MCF 10A (cell line): Measurements from ENCODE around the gene MMS19. TPM values are rescaled to one million over a fixed set of nuclear protein-coding genes. Genes with fewer than 3 reads are reported as not detected.

Source experiments
- BruUV-seq: library from RNA; stranded (reverse); fragments of 400-500 nt; replicated peaks from 2 replicates; lab custom pipeline; 2021; lab: Mats Ljungman, UMichigan
- CTCF ChIA-PET: fragments of 300-600 bp; sonication (Branson Sonifier 250); formaldehyde crosslinking; extraction: SDS; loops from one replicate; lab custom pipeline; 2021; ENCODE audit warnings: antibody characterized with exemption, inconsistent platforms; lab: Yijun Ruan, JAX
- POLR2A ChIA-PET: fragments of 300-600, 350-650 bp; sonication (Branson Sonifier 250); formaldehyde crosslinking; extraction: SDS; loops from one replicate; lab custom pipeline; 2020; ENCODE audit warnings: antibody characterized with exemption, inconsistent platforms; lab: Yijun Ruan, JAX
- DNase-seq: peaks from one replicate; pipeline ENCODE4 v3.0.0-alpha.2; 2018; ENCODE audit not compliant: unreplicated experiment
- H3K27ac Mint-ChIP-seq: one replicate; pipeline ENCODE4 v1.8.0; 2022; ENCODE audit warnings: mild to moderate bottlenecking, low read depth, mixed read lengths; ENCODE audit not compliant: unreplicated experiment
- H3K27me3 Mint-ChIP-seq: one replicate; pipeline ENCODE4 v1.8.0; 2022; ENCODE audit warnings: mixed read lengths; ENCODE audit not compliant: insufficient read depth, unreplicated experiment
- H3K36me3 Mint-ChIP-seq: one replicate; pipeline ENCODE4 v1.8.0; 2022; ENCODE audit warnings: mild to moderate bottlenecking, moderate library complexity, mixed read lengths; ENCODE audit not compliant: insufficient read depth, unreplicated experiment
- H3K4me1 Mint-ChIP-seq: one replicate; pipeline ENCODE4 v1.8.0; 2022; ENCODE audit warnings: mixed read lengths; ENCODE audit not compliant: insufficient read depth, unreplicated experiment
- H3K4me3 Mint-ChIP-seq: one replicate; pipeline ENCODE4 v1.8.0; 2022; ENCODE audit warnings: mild to moderate bottlenecking, moderate library complexity, mixed read lengths; ENCODE audit not compliant: unreplicated experiment
- H3K9me3 Mint-ChIP-seq: one replicate; pipeline ENCODE4 v1.8.0; 2022; ENCODE audit warnings: mixed read lengths; ENCODE audit not compliant: unreplicated experiment
- intact Hi-C: fragments of 100-400 bp; cut with micrococcal nuclease; formaldehyde crosslinking; loops from 2 replicates; pipeline ENCODE4 v1.14.1; 2022
- total RNA-seq: library from RNA; stranded (reverse); gene quantifications from 2 replicates; pipeline ENCODE4 v1.2.3, GENCODE V29; 2022
- TF ChIP-seq, protein P1 (sequence below): fragments of 200-600 bp; IDR thresholded peaks from one replicate; pipeline ENCODE4 v1.8.0; 2022; ENCODE audit warnings: antibody characterized with exemption, mild to moderate bottlenecking; ENCODE audit not compliant: unreplicated experiment

Gene MMS19
- total RNA-seq, 1 experiment from 2014 or later: 67.0 TPM

DNA sequence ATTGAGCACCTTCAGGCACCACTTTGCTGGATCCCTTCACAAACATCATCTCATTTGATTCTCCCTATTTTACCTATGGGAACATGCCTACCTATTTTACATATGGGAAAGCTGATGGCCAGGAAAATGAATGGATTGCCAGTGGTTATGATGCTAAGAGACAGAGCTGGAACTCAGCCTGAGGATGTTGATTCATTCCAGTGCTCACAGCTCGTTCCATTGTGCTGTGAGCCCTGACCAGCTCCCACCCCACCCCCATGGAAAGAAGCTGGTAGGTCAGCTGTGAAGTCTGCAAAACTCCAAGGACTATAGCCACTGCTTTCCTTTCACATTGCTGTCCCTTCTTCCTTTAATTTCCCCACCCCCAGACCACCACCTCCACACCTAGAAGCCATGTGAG, 10.1 kb upstream of the MMS19 start:
- ChIA-PET POLR2A (no interaction called here), CTCF (interaction anchor here (0.6 kb wide), 2 partner anchors 46 to 105 kb away, joined by 3 to 4 read pairs; no protein-coding TSS in a partner anchor)
- peaks cover 5% of the 10 kb centered on the region for H3K36me3 Mint-ChIP-seq
- no peaks in the 10 kb centered on the region for H3K27me3 Mint-ChIP-seq
- intact Hi-C loops: no loop called here
- no TSS peak for BruUV-seq
- DNase-seq: no peak
- H3K4me1 Mint-ChIP-seq: no peaks in the 10 kb centered on the region
- no peak overlapping the region for H3K27ac Mint-ChIP-seq
- TF ChIP-seq, protein P1, sequence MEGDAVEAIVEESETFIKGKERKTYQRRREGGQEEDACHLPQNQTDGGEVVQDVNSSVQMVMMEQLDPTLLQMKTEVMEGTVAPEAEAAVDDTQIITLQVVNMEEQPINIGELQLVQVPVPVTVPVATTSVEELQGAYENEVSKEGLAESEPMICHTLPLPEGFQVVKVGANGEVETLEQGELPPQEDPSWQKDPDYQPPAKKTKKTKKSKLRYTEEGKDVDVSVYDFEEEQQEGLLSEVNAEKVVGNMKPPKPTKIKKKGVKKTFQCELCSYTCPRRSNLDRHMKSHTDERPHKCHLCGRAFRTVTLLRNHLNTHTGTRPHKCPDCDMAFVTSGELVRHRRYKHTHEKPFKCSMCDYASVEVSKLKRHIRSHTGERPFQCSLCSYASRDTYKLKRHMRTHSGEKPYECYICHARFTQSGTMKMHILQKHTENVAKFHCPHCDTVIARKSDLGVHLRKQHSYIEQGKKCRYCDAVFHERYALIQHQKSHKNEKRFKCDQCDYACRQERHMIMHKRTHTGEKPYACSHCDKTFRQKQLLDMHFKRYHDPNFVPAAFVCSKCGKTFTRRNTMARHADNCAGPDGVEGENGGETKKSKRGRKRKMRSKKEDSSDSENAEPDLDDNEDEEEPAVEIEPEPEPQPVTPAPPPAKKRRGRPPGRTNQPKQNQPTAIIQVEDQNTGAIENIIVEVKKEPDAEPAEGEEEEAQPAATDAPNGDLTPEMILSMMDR: no peak
- no peak overlapping the region for H3K4me3 Mint-ChIP-seq
- H3K9me3 Mint-ChIP-seq: no peaks in the 10 kb centered on the region

DNA sequence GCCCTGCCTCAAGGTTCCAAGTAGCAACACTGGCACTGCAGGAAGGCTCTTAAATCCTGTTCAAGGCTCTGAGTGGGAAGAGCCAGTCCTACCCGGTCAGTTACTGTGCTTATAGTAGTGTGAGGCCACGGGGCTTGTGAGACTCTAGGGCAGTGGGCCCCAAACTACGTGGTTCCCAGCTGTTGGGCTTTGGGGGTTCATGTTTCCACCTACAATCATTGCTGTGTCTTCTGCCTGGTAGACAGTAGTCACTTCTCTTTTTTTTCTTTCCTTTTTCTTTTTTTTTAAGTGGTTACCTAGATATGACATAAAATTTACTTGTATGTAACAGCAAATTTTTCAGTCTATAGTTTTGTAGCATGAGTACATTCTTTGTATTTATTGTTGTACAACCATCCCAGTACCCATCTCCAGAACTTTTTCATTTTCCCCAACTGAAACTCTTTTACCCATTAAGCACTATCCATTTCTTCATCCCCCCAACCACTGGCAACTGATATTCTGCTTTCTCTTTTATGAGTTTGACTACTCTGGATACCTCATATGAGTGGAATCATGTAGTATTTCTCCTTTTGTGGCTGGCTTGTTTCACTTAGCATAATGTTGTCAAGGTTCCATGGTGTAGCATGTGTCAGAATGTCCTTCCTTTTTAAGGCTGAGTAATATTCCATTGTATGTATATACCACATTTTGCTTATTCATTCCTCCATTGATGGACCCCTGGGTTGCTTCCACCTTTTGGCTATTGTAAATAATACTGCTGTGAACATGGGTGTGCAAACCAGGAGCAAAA, 8.2 kb upstream of the MMS19 start:
- H3K36me3 Mint-ChIP-seq: no peaks in the 10 kb centered on the region
- TF ChIP-seq, protein P1: no peak
- DNase-seq: no peak
- POLR2A ChIA-PET: no interaction called here
- H3K27ac Mint-ChIP-seq: no peak overlapping the region
- intact Hi-C loops: no loop called here
- no peak overlapping the region for H3K4me3 Mint-ChIP-seq
- no peaks in the 10 kb centered on the region for H3K4me1 Mint-ChIP-seq
- H3K9me3 Mint-ChIP-seq: no peaks in the 10 kb centered on the region
- BruUV-seq: no TSS peak
- H3K27me3 Mint-ChIP-seq: no peaks in the 10 kb centered on the region
- CTCF ChIA-PET: interaction anchor here (1.0 to 1.4 kb wide), 2 partner anchors 46 to 65 kb away, joined by 3 to 5 read pairs; no protein-coding TSS in a partner anchor

DNA sequence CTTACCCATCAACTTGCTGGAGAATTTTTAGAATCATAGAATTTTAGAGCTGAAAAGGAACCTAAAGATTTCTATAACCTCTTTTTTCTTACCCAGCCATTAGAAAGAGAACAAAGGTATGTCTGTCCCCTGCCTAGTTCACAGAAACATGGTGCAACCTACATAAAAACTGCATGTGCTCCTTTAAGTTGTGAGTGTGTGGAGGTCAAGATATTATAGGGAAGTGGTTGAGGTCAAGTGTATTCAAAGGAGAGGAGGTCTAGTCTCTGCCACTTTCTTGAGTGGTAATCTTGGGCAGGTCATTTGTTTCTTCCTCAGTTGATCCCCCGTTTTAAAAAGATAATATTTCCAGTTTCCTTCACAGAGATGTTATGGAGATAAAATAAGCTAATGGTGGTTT, 6.9 kb upstream of the MMS19 start:
- Mint-ChIP-seq H3K4me1 (peaks cover 10% of the 10 kb centered on the region), H3K27ac (no peak overlapping the region), H3K4me3 (no peak overlapping the region), H3K27me3 (no peaks in the 10 kb centered on the region), H3K9me3 (no peaks in the 10 kb centered on the region), H3K36me3 (no peaks in the 10 kb centered on the region)
- TF ChIP-seq, protein P1: no peak
- intact Hi-C loops: no loop called here
- no TSS peak for BruUV-seq
- ChIA-PET CTCF (interaction anchor here (0.6 to 1.4 kb wide), 3 partner anchors 47 to 286 kb away, joined by 3 to 5 read pairs (median 3); no protein-coding TSS in a partner anchor), POLR2A (no interaction called here)
- DNase-seq: no peak

DNA sequence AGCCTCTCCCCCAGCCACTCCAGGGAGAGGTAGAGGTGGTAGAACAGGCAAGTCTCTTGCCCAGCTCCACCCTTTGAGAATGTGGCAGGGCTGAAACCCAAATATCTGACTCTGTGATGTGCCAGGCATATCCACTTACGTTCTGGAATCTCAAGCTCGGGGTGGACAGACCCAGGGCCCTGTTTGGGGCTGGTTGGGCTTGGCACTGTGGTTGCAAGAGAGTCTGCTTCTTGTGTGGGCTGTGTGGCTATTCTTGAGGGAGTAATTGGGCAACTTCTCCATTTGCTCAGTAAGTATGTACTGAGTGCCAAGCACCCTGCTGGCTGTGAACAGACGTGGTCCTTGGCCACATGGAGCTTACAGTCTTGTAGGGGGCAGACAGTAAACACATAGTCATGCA, 5.2 kb upstream of the MMS19 start:
- H3K4me1 Mint-ChIP-seq: peaks cover 13% of the 10 kb centered on the region
- POLR2A ChIA-PET: no interaction called here
- TF ChIP-seq, protein P1: no peak
- CTCF ChIA-PET: interaction anchor here (0.6 kb wide), 2 partner anchors 11 to 170 kb away, joined by 3 to 4 read pairs; no protein-coding TSS in a partner anchor
- no peaks in the 10 kb centered on the region for H3K9me3 Mint-ChIP-seq
- H3K36me3 Mint-ChIP-seq: no peaks in the 10 kb centered on the region
- H3K27ac Mint-ChIP-seq: no peak overlapping the region
- no peak overlapping the region for H3K4me3 Mint-ChIP-seq
- DNase-seq: no peak
- intact Hi-C loops: no loop called here
- BruUV-seq: no TSS peak
- H3K27me3 Mint-ChIP-seq: no peaks in the 10 kb centered on the region
